Left ventricle myocardium inferior (tissue), 1 donor: Measurements from ENCODE around the gene DGKH. TPM values are rescaled to one million over a fixed set of nuclear protein-coding genes. Genes with fewer than 3 reads are reported as not detected.

Source experiments
- DNase-seq: peaks from one replicate; pipeline ENCODE4 v3.0.0-alpha.2; 2020
- H3K27ac ChIP-seq: fragments of 200-600 bp; replicated peaks from 2 replicates; pipeline ENCODE4 v1.8.0; 2021
- H3K27me3 ChIP-seq: fragments of 200-600 bp; 2 replicates; pipeline ENCODE4 v1.8.0; 2021; ENCODE audit warnings: low read depth
- H3K36me3 ChIP-seq: fragments of 200-600 bp; 2 replicates; pipeline ENCODE4 v1.8.0; 2021
- H3K4me1 ChIP-seq: fragments of 200-600 bp; 2 replicates; pipeline ENCODE4 v1.8.0; 2021
- H3K4me3 ChIP-seq: fragments of 200-600 bp; 2 replicates; pipeline ENCODE4 v1.8.0; 2021; ENCODE audit warnings: mild to moderate bottlenecking, moderate library complexity
- H3K9me3 ChIP-seq: fragments of 200-600 bp; replicated peaks from 2 replicates; pipeline ENCODE4 v1.8.0; 2021
- CTCF ChIP-seq: fragments of 200-600 bp; IDR thresholded peaks from 2 replicates; pipeline ENCODE4 v1.8.0; 2021; ENCODE audit warnings: antibody characterized with exemption, mild to moderate bottlenecking, borderline replicate concordance
- intact Hi-C: fragments of 100-400 bp; cut with micrococcal nuclease; formaldehyde crosslinking; loops from one replicate; pipeline ENCODE4 v1.11.0; 2022
- total RNA-seq: library from RNA; stranded (reverse); fragmentation: NEBNext Ultra II Directional; extraction: Animal tissue kit (Norgen Biotek cat#: 25700); gene quantifications from one replicate; pipeline ENCODE4 v1.2.1, GENCODE V29; 2021
- donor health status: DM: no; HTN: yes; CAD: no; lungs with severe emphysema.

DGKH gene
- total RNA-seq, 1 donor from 2014 or later, result 4.8 TPM

DNA sequence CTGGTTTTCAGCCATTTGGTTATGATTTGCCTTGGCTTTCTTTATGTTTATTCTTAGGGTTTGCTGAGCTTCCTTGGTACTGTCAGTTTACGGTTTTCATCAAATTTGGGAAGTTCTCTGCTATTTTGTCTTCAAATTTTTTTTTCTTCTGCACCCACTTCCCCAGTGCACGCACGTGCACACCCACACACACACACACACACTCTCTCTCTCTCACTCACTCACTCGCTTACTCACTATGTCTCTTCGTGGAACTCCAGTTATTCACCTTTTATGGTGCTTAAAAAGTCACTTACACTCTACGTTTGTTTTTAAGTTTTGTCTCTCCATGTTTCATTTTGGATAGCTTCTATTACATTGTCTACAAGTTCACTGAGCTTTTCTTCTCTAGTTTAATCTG lies 230.6 kb downstream of the DGKH start:
- intact Hi-C loops, result no loop called here
- Histone ChIP-seq H3K36me3 (no peaks in the 10 kb centered on the region), H3K4me3 (no peak overlapping the region), H3K4me1 (peaks cover 31% of the 10 kb centered on the region), H3K27me3 (no peaks in the 10 kb centered on the region), H3K27ac (no peak overlapping the region), H3K9me3 (no peaks in the 10 kb centered on the region)
- no peak for DNase-seq
- TF ChIP-seq CTCF, result no peak

GRCh38 chr13:42279986-42280385 lies 231.5 kb downstream of the DGKH start:
- DNase-seq, result no peak
- Histone ChIP-seq H3K27ac (no peak overlapping the region), H3K4me3 (no peak overlapping the region), H3K9me3 (no peaks in the 10 kb centered on the region), H3K36me3 (no peaks in the 10 kb centered on the region), H3K27me3 (no peaks in the 10 kb centered on the region), H3K4me1 (peaks cover 31% of the 10 kb centered on the region)
- TF ChIP-seq CTCF, result no peak
- intact Hi-C loops, result no loop called here

- no peak overlapping the region for H3K27ac ChIP-seq
- no peak overlapping the region for H3K4me3 ChIP-seq
- H3K4me1 ChIP-seq, result peaks cover 31% of the 10 kb centered on the region
Observed at GRCh38 chr13:42280537-42280936, 232.1 kb downstream of the DGKH start.

GRCh38 chr13:42283574-42283973 lies 235.1 kb downstream of the DGKH start:
- intact Hi-C loops, result no loop called here
- peaks cover 25% of the 10 kb centered on the region for H3K36me3 ChIP-seq

More at GRCh38 chr13:42280537-42280936, 232.1 kb downstream of the DGKH start:
- intact Hi-C loops, result no loop called here
- H3K27me3 ChIP-seq, result no peaks in the 10 kb centered on the region
- DNase-seq, result no peak
- no peak for TF ChIP-seq CTCF
- no peaks in the 10 kb centered on the region for H3K36me3 ChIP-seq
- no peaks in the 10 kb centered on the region for H3K9me3 ChIP-seq

DNA sequence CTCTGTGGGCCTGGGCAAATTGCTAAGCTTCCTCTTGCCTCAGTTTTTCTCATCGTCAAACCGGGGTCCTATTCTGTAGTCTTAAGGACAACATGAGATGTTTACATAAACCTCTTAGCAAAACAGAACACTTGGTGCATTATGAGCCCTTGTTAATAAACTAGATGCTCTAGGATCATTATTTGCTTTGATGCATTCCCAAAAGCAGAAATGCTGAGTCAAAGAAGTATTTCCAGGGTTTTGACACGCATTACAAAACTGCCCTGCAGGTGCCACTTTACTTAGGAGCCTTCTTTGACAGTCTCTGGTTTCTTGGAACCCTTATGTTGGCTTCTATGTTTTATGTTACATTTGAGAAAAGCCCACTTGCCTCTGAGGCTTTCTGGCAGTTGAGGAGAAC lies 235.6 kb downstream of the DGKH start:
- H3K4me3 ChIP-seq, result no peak overlapping the region
- no peak for TF ChIP-seq CTCF
- H3K36me3 ChIP-seq, result peaks cover 29% of the 10 kb centered on the region
- intact Hi-C loops, result no loop called here
- H3K27ac ChIP-seq, result no peak overlapping the region
- H3K27me3 ChIP-seq, result no peaks in the 10 kb centered on the region
- no peak for DNase-seq
- H3K9me3 ChIP-seq, result no peaks in the 10 kb centered on the region
- peaks cover 31% of the 10 kb centered on the region for H3K4me1 ChIP-seq

More at GRCh38 chr13:42283574-42283973, 235.1 kb downstream of the DGKH start:
- no peak overlapping the region for H3K4me3 ChIP-seq
- peaks cover 31% of the 10 kb centered on the region for H3K4me1 ChIP-seq
- H3K9me3 ChIP-seq, result no peaks in the 10 kb centered on the region
- TF ChIP-seq CTCF, result no peak
- H3K27ac ChIP-seq, result no peak overlapping the region
- no peaks in the 10 kb centered on the region for H3K27me3 ChIP-seq
- no peak for DNase-seq

Other genes with a start within 250 kb of the DGKH start
- 51.0 TPM for gene VWA8, start 87.5 kb upstream of the DGKH start, total RNA-seq
- 22.7 TPM for gene AKAP11, start 223.5 kb downstream of the DGKH start, total RNA-seq